Gastrocnemius medialis (tissue), 4 donors: ENCODE measurements around the gene FAM171A1. TPM values are rescaled to one million over a fixed set of nuclear protein-coding genes. Genes with fewer than 3 reads are reported as not detected.

Experiments used
- ATAC-seq, 2 donors: fragments of 150-250 bp; one replicate each; pipeline ENCODE4 v1.9.1; 2016
- DNase-seq, 2 donors: peaks; one replicate each; pipeline ENCODE4 v3.0.0-alpha.2; 2019
- H3K27ac ChIP-seq, 4 donors: fragments of 200-600 bp; sonication (generic); 1 replicate in 1 of 4; 2 replicates in 3 of 4; pipeline ENCODE4 v1.5.1; 2016 to 2018; ENCODE audit warnings: mild to moderate bottlenecking in 2 of 4, moderate library complexity in 1 of 4
- H3K27me3 ChIP-seq, 3 donors: fragments of 200-600 bp; sonication (generic) in 2 of 3; 1 replicate in 1 of 3; 2 replicates in 2 of 3; pipeline versions ENCODE4 v1.5.1 to v1.6.0; 2016 to 2019; ENCODE audit warnings: mild to moderate bottlenecking in 1 of 3, moderate library complexity in 1 of 3
- H3K36me3 ChIP-seq, 2 donors: fragments of 200-600 bp; sonication (generic) in 1 of 2; one replicate each; pipeline ENCODE4 v1.5.1; 2017 to 2018
- H3K4me1 ChIP-seq, 2 donors: fragments of 200-600 bp; sonication (generic) in 1 of 2; one replicate each; pipeline ENCODE4 v1.5.1; 2016 to 2017; ENCODE audit warnings: mild to moderate bottlenecking in 2 of 2
- H3K4me3 ChIP-seq, 4 donors: fragments of 200-600 bp; sonication (generic) in 3 of 4; 1 replicate in 1 of 4; 2 replicates in 3 of 4; pipeline ENCODE4 v1.5.1; 2016 to 2019; ENCODE audit warnings: mild to moderate bottlenecking in 2 of 4
- H3K9me3 ChIP-seq, 3 donors: fragments of 200-600 bp; sonication (generic) in 2 of 3; 1 replicate in 1 of 3; 2 replicates in 2 of 3; pipeline ENCODE4 v1.5.1; 2016 to 2019
- POLR2A ChIP-seq, 2 donors: fragments of 450-650 bp; IDR thresholded peaks; one replicate each; pipeline ENCODE4 v1.6.1; 2017; ENCODE audit warnings: antibody characterized with exemption in 2 of 2, mild to moderate bottlenecking in 2 of 2, moderate library complexity in 2 of 2
- in situ Hi-C, 4 donors: fragments of 200-750 bp; cut with MboI; loops; one replicate each; pipeline versions ENCODE4 v1.15.0 to v1.8.0; 2017; ENCODE audit warnings: low sequenced_read_pairs in 4 of 4
- intact Hi-C: fragments of 100-400 bp; cut with DNase I; formaldehyde crosslinking; loops from one replicate; pipeline ENCODE4 v1.15.1; 2023; ENCODE audit warnings: low total_unique reads
- total RNA-seq, 4 donors: library from RNA; depleted of rRNA; stranded (reverse); fragments of >200 nt; gene quantifications; one replicate each; pipeline versions ENCODE4 v1.1.0 to v1.2.3, GENCODE V29; 2016
- TF ChIP-seq, protein P1 (sequence below), 5 experiments: fragments of 450-650 bp in 3 of 5; fragments of 200-600 bp in 2 of 5; sonication (generic) in 2 of 5; IDR thresholded peaks in 4 of 5; conservative IDR thresholded peaks in 1 of 5; 1 replicate in 4 of 5; 2 replicates in 1 of 5; pipeline ENCODE4 v1.5.1; 2016 to 2019; ENCODE audit warnings: antibody characterized with exemption in 5 of 5, mild to moderate bottlenecking in 3 of 5, moderate library complexity in 3 of 5

FAM171A1 gene
- total RNA-seq, 4 donors from 2014 or later = 2.1 to 5.6 (median 4.3) TPM

GRCh38 chr10:15254808-15255648 lies 116.1 kb downstream of the FAM171A1 start:
- ATAC-seq (no peak), DNase-seq (no peak)
- Histone ChIP-seq H3K4me3 (peak overlapping the region in 3 of 4 donors; percentile 15 to 43 (median 19)), H3K36me3 (no peaks in the 10 kb centered on the region), H3K27ac (no peak overlapping the region), H3K4me1 (no peaks in the 10 kb centered on the region), H3K27me3 (no peaks in the 10 kb centered on the region), H3K9me3 (no peaks in the 10 kb centered on the region)
- TF ChIP-seq POLR2A (IDR thresholded peaks at IDR 0.05) = no peak
- TF ChIP-seq, protein P1, sequence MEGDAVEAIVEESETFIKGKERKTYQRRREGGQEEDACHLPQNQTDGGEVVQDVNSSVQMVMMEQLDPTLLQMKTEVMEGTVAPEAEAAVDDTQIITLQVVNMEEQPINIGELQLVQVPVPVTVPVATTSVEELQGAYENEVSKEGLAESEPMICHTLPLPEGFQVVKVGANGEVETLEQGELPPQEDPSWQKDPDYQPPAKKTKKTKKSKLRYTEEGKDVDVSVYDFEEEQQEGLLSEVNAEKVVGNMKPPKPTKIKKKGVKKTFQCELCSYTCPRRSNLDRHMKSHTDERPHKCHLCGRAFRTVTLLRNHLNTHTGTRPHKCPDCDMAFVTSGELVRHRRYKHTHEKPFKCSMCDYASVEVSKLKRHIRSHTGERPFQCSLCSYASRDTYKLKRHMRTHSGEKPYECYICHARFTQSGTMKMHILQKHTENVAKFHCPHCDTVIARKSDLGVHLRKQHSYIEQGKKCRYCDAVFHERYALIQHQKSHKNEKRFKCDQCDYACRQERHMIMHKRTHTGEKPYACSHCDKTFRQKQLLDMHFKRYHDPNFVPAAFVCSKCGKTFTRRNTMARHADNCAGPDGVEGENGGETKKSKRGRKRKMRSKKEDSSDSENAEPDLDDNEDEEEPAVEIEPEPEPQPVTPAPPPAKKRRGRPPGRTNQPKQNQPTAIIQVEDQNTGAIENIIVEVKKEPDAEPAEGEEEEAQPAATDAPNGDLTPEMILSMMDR (IDR thresholded peaks at IDR 0.05 in 4 of 5, conservative IDR thresholded peaks at IDR 0.05 in 1 of 5) = no peak
- in situ Hi-C loops (no loop called here), intact Hi-C loops (no loop called here)

DNA sequence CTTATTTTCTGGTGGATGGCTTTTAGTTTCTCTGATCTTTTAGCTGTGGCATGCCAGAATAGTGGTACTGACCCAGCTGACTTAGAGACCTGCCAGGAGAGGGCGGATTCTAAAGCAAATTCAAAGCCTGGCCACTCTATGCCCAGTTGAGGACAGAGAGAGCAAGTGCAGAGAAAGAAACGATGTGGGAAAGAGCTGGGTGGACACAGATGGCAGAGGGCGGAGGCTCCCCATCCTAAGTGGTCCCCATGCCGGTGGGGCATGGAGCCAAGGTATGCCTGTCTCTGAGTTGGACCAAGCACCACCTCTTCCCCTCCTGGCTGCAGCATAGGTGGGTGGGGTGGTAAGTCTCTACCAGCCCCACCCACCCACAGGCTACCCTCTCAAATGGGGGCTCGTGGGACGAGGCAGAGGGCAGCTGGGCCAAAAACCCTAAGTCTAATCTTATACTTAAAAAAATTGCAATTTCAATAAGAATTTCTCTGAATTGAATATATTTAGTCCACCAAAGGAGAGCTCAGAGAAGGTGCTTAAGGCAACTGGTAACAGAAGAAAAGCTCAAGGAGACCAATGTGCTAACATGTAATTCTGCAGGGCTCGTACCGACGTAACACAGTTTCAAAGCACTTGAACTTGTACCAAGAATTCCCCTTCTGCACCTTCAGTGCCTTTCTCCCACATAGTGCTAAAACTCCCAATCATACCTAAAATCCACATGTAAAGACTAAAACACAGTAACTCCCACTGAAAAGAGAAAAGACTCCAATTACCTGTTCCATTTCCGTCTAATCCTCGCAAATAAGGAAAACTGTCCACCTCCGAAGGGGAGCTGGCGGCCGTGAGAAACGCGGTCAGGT lies 116.9 kb downstream of the FAM171A1 start:
- H3K36me3 ChIP-seq = no peaks in the 10 kb centered on the region
- peak overlapping the region in 3 of 4 donors; percentile 15 to 43 (median 19) for H3K4me3 ChIP-seq
- TF ChIP-seq POLR2A (IDR thresholded peaks at IDR 0.05) = no peak
- TF ChIP-seq, protein P1 (IDR thresholded peaks at IDR 0.05 in 4 of 5, conservative IDR thresholded peaks at IDR 0.05 in 1 of 5) = no peak
- intact Hi-C loops = no loop called here
- in situ Hi-C loops = no loop called here
- no peaks in the 10 kb centered on the region for H3K4me1 ChIP-seq
- H3K9me3 ChIP-seq = no peaks in the 10 kb centered on the region
- no peak overlapping the region for H3K27ac ChIP-seq
- ATAC-seq (no peak), DNase-seq (no peak)
- no peaks in the 10 kb centered on the region for H3K27me3 ChIP-seq

DNA sequence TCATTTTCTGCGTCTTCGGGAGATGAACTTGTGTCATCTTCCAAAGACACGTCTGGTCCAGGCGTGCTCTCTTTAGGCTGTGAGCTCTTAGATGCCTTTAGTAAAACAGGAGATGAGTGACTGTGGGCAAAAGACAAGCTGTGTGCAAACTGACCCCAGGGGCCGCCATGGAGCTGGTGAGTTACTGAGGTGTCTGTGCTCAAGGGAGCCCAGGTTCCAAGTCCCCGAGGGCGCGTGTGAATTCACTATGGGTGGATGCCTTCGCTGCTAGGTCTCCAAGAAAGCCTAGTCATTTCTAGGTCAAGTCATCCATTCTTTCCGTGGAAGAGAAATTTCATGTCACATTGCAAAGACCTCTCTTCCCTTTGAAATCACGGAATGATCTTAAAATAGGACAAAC lies 118.7 kb downstream of the FAM171A1 start:
- H3K4me1 ChIP-seq = no peaks in the 10 kb centered on the region
- TF ChIP-seq POLR2A (IDR thresholded peaks at IDR 0.05) = no peak
- TF ChIP-seq, protein P1 (IDR thresholded peaks at IDR 0.05 in 4 of 5, conservative IDR thresholded peaks at IDR 0.05 in 1 of 5) = no peak
- H3K27ac ChIP-seq = no peak overlapping the region
- no peak for DNase-seq
- no peaks in the 10 kb centered on the region for H3K9me3 ChIP-seq
- H3K27me3 ChIP-seq = no peaks in the 10 kb centered on the region
- in situ Hi-C loops (no loop called here), intact Hi-C loops (no loop called here)
- no peak for ATAC-seq
- H3K36me3 ChIP-seq = no peaks in the 10 kb centered on the region
- H3K4me3 ChIP-seq = no peak overlapping the region

- Histone ChIP-seq H3K27me3 (no peaks in the 10 kb centered on the region), H3K9me3 (no peaks in the 10 kb centered on the region), H3K27ac (no peak overlapping the region), H3K36me3 (no peaks in the 10 kb centered on the region), H3K4me3 (no peak overlapping the region), H3K4me1 (no peaks in the 10 kb centered on the region)
- in situ Hi-C loops = no loop called here
- ATAC-seq (peak; percentile 46 to 47), DNase-seq (no peak)
- intact Hi-C loops = no loop called here
- TF ChIP-seq, protein P1 (IDR thresholded peaks at IDR 0.05 in 4 of 5, conservative IDR thresholded peaks at IDR 0.05 in 1 of 5) = no peak
- no peak for TF ChIP-seq POLR2A (IDR thresholded peaks at IDR 0.05)
These were observed 119.2 kb downstream of the FAM171A1 start for GRCh38 chr10:15251791-15252380.
